ENCODE results near the gene CALN1.
"Not testable (repeated sequence)": the region's sequence is repeated elsewhere in the genome, so short reads cannot be mapped to it uniquely, and the experiment has no call there.

CALN1 gene

GRCh38 chr7:72412121-72412618 lies at the start of gene CALN1:
Gene CALN1 (minus strand): TSS chr7:72412338.
- not testable (repeated sequence) for DNase-seq (ENCODE audit: low read depth in 2 of 2)

DNA sequence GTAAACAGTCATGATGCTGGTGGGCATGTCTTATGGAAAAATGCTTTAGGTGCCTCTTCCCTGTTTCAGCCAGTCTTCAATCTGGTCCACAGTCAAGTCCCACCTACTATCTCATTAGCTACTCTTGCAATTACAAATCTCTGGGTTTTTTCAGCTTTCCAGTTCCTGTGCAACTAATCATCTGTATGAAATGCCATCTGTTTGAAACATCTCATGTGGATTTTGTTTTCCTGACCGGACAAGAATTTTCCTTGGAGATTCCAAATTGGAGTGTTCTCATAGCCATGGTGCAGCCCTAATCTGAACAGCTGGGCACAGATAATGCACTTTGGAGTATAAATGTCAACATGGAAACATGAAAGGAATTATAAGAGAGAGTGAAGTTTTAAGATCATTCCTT lies 41.3 kb upstream of the CALN1 start:
- DNase-seq (ENCODE audit: low read depth in 2 of 2), result no peak

- no peak for DNase-seq (ENCODE audit: low read depth in 2 of 2)
Measured at GRCh38 chr7:72447465-72448204, 35.5 kb upstream of the CALN1 start.

GRCh38 chr7:72446591-72447462 lies 34.7 kb upstream of the CALN1 start:
- no peak for DNase-seq (ENCODE audit: low read depth in 2 of 2)

- no peak for DNase-seq (ENCODE audit: low read depth in 2 of 2)
Measured at GRCh38 chr7:72446131-72446530, 34.0 kb upstream of the CALN1 start.

GRCh38 chr7:72445580-72445979 lies 33.4 kb upstream of the CALN1 start:
- no peak for DNase-seq (ENCODE audit: low read depth in 2 of 2)

DNA sequence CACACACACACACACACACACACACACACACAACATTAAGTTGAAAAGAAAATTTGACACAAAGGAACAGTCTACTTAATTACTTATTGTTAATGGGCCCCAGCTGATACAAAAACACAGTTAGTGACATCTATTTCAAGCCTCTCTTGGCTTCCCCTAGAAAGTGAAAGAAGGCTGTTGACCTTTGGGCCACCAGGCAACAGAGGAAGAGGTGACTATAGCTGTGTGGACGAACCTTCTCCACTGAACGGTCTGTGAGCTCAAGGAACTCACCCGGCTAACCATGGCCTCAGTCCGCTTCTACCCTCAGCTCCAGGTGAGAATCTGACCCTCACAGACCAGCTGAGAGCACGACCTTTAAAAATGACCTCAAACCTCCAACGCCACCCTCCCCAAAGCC lies 32.9 kb upstream of the CALN1 start:
- no peak for DNase-seq (ENCODE audit: low read depth in 2 of 2)

DNA sequence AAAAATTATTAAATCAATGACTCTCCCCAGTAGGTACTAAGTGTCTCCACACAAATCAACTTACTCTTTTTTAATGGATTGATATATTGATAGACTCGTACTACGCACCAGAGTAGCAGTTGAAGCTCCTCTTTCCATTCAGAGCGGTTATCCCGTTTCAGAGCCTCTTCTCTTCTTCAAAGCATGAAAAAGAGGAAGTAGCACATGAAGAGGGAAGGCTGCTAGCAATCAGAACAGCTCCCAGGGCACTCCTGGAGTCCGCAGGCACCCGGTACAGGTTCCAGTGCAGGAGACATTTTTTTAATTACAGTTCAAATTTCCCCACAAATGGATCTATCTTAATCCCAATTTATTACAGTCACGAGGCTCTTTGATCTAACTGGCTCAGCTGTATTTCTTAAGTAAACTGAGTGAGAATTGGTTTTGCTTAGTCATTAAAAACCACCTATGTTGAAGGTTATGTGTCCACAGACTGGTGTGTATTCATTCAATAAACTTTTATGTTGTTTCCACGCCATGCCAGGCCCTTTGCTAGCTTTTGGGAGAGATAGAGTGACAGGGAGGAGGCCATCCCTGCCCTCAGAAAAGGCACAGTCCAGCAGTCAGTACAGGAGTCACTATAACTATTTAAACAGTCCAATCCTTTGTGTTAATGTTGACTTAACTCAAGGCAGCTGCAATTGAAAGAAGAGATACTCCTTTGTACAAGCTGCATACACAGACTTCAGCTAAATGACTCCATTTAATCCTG lies 32.1 kb upstream of the CALN1 start:
- DNase-seq (ENCODE audit: low read depth in 2 of 2), result no peak

- no peak for DNase-seq (ENCODE audit: low read depth in 2 of 2)
Measured at GRCh38 chr7:72441791-72442190, 29.7 kb upstream of the CALN1 start.

DNA sequence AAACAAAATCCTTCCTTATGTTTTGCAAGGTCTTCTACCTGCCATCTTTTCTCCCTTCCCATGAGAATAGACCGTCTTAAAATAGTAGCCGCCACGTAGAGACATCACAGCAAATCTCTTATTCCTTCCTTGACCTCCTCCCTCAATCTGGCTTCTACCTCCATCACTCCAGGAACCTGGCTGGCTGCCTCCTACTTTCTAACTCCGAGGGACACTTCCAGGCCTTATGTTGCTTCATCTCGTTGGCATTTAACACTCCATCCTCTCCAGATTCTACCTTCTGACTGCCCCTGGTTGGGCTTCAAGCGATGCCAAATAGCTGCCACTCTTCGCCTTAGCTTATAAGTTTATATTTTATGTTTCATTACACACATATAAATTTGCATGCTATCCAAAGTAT lies 26.4 kb upstream of the CALN1 start:
- no peak for DNase-seq (ENCODE audit: low read depth in 2 of 2)

DNA sequence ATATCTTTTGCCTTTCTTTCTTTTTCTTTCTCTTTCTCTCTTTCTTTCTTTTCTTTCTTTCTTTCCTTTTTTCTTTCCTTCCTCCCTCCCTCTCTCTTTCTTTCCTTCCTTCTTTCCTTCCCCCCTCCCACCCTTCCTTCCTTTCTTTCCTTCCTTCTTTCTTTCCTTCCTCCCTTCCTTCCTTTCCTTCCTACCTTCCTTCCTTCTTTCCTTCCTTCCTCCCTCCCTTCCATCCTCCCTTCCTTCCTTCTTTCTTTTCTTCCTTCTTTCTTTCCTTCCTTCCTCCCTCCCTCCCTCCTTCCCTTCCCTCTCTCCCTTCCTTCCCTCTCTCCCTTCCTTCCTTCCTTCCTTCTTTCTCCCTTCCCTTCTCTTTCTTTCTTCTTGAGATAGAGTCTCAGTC lies 25.5 kb upstream of the CALN1 start:
- DNase-seq (ENCODE audit: low read depth in 2 of 2), result no peak

DNA sequence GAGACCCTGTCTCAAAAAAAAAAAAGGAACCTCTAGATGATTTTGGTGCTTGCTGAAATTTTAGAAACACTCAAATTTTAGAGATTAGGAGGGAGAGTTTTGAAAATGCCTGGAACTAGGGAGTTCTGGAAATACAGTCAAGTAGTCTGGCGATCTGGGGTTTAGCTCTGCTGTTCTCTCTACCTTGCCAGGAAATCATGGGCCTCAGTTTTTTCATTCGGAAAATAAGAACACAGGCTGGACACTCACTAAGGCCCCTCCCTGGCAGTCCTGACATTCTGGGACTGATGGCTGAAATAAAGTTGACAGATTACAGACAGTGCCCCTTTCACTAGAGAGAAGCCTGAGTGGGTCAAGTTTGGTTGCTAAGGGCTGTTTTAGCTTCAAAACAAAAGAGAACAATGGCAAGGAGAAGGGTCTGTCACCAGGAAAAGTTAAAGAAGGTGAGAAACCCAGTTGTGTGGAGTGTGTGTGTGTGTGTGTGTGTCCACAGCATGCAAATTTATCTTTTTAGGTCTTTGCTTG lies 25.0 kb upstream of the CALN1 start:
- DNase-seq (ENCODE audit: low read depth in 2 of 2), result no peak

GRCh38 chr7:72435925-72436480 lies 23.9 kb upstream of the CALN1 start:
- no peak for DNase-seq (ENCODE audit: low read depth in 2 of 2)

GRCh38 chr7:72435366-72435765 lies 23.2 kb upstream of the CALN1 start:
- DNase-seq (ENCODE audit: low read depth in 2 of 2), result no peak

DNA sequence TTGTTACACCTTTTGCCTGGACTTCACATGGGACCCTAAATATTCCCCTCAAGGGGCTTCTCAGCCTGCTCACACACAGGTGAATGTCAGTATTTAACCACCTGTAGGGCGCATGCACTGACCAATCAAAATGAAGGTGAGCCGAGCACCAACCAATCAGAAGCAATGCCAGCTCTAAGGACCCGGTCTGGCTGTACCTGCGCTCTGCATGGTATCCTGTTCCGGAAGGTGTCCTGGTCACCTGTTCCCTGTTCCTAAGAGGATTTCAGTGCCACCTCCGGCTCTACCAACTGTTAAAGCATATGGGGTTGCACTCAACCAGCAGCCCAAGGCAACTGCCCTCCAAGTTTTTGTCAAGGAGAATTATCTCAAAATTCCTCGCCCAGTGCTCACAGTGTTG lies 18.4 kb upstream of the CALN1 start:
- no peak for DNase-seq (ENCODE audit: low read depth in 2 of 2)

DNA sequence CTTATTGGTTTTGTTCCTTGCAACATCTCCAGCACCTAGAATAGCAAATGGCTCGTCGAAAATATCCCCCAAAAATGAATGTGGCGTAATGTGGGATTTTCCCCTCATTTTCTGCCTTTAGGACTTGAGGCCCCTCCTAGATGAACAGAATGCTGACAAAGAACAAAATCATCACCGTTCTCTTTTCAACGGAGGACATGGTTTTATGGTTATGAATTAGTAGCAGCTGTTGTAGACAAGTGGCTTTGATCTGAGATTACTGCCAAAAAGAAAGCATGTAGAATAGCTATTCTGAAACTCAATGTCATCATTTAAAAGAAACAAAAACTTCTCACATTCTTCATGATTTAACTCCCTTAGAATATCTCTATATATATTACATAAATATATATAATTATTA lies 17.2 kb upstream of the CALN1 start:
- DNase-seq (ENCODE audit: low read depth in 2 of 2), result no peak

DNA sequence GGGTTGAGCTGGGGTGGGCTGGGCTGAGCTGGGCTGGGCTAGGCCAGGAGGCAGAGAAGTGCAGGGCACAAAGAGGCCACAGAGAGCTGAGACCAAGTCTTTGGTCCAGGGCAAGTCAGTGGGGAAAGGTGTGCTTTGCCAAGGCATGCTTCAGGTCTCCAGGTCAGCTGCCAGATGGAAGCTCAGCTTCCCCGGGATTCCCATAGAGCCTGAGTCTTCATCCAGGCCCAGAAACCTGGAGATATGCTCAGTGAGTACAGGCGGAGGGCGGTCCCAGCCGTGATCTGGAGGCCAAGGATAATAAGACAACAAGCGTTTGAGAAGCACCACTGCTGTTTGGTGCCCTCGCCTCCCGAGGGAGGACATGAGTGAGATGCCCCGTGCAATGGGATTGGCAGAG lies 4.7 kb upstream of the CALN1 start:
- DNase-seq (ENCODE audit: low read depth in 2 of 2), result no peak

- no peak for DNase-seq (ENCODE audit: low read depth in 2 of 2)
Measured at GRCh38 chr7:72415586-72415985, 3.4 kb upstream of the CALN1 start.

GRCh38 chr7:72413886-72414285 lies 1.7 kb upstream of the CALN1 start:
- DNase-seq (ENCODE audit: low read depth in 2 of 2), result no peak

GRCh38 chr7:72413290-72413689 lies 1.2 kb upstream of the CALN1 start:
- no peak for DNase-seq (ENCODE audit: low read depth in 2 of 2)

DNA sequence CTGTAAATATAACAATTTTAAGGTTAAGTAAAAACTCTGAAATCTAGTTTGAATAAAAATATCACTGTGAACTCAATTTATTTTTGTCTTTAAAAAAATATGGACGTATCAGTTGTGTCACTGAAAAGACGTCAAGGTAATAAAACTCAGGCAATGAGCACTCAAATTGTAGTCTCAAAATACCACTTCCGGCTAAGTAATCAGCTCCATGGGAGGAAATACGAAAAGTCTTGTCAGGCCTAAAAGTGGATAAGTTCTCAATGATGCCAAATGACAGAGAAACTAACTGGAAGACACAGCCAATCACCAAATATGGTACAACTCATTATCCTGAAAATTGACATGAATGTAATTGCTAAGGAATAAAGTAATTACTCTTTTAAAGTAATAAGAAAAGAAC lies 719 bp downstream of the CALN1 start:
- DNase-seq (ENCODE audit: low read depth in 2 of 2), result no peak

DNA sequence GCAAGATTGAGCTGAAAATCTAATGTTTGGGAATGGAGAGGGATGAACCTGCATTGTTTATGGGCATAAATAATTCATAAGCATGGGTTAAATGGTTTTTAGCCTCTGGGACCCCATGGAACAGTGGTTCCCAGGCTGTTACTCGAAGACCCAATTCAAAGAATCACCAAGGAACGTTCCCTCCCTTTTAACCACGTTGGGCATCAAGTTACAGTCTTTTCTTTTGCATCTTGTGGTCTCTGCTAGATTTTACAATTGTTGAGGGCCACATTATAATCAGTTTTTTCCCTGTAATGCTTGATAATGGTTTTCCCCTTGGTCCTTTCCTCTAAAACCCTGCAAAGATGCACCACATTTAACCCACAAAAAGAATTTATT lies 2.5 kb downstream of the CALN1 start:
- no peak for DNase-seq (ENCODE audit: low read depth in 2 of 2)
